Endothelial cell of umbilical vein (primary cell): Measurements from ENCODE around the gene BANF2. TPM values are rescaled to one million over a fixed set of nuclear protein-coding genes. Genes with fewer than 3 reads are reported as not detected.

Experiments
- BruUV-seq: library from RNA; stranded (reverse); fragments of 400-500 nt; replicated peaks from 2 replicates; lab custom pipeline; 2021; lab: Mats Ljungman, UMichigan
- CTCF ChIA-PET: fragments of 300-600, 350-600 bp; sonication (Branson Sonifier 250); formaldehyde crosslinking; loops from one replicate; lab custom pipeline; 2021; ENCODE audit warnings: antibody characterized with exemption, inconsistent platforms; lab: Charles Lee
- POLR2A ChIA-PET: fragments of 300-600, 350-600 bp; sonication (Branson Sonifier 250); formaldehyde crosslinking; loops from one replicate; lab custom pipeline; 2021; ENCODE audit warnings: antibody characterized with exemption, inconsistent platforms; lab: Charles Lee
- DNase-seq: peaks from one replicate; pipeline ENCODE4 v3.0.0-alpha.2; 2011; ENCODE audit warnings: low read depth, low spot score
- FAIRE-seq: peaks from 2 replicates; lab custom pipeline; 2011; peaks lifted over from hg19 to GRCh38; lab: Jason Lieb, UNC
- H2AFZ ChIP-seq: 2 replicates; pipeline ENCODE4 v1.6.0; 2012; ENCODE audit warnings: low read depth, low read length, control low read depth, inconsistent platforms
- H3K27ac ChIP-seq: 2 replicates; pipeline ENCODE4 v1.5.1; 2011; ENCODE audit warnings: low read depth, mild to moderate bottlenecking, control low read depth, low read length, moderate library complexity; ENCODE audit not compliant: insufficient read depth
- H3K27me3 ChIP-seq, 2 experiments: 2 replicates each; pipeline versions ENCODE4 v1.6.0 to v1.6.1; 2011; ENCODE audit warnings: low read length in 2 of 2, mixed read lengths in 1 of 2; ENCODE audit not compliant: control insufficient read depth in 2 of 2, insufficient read depth in 2 of 2
- H3K36me3 ChIP-seq, 2 experiments: 2 replicates in 1 of 2; 3 replicates in 1 of 2; pipeline ENCODE4 v1.5.1; 2011; ENCODE audit warnings: low read length in 2 of 2, mild to moderate bottlenecking in 1 of 2, moderate library complexity in 1 of 2; ENCODE audit not compliant: control insufficient read depth in 2 of 2, insufficient read depth in 2 of 2; ENCODE audit errors: extremely low read depth in 1 of 2
- H3K4me1 ChIP-seq: 3 replicates; pipeline ENCODE4 v1.5.1; 2011; ENCODE audit warnings: mild to moderate bottlenecking, low read length; ENCODE audit not compliant: control insufficient read depth, insufficient read depth; ENCODE audit errors: extremely low read depth
- H3K4me2 ChIP-seq: 2 replicates; pipeline ENCODE4 v1.6.1; 2011; ENCODE audit warnings: low read length, control low read depth, mixed read lengths; ENCODE audit not compliant: insufficient read depth
- H3K4me3 ChIP-seq, 3 experiments: fragments of 200-600 bp in 1 of 3; sonication (generic), shearing (Covaris generic) in 1 of 3; replicated peaks in 1 of 3; 2 replicates each; pipeline ENCODE4 v1.5.1; 2011 to 2016; ENCODE audit warnings: control low read depth in 3 of 3, low read length in 3 of 3, mild to moderate bottlenecking in 2 of 3, inconsistent platforms in 1 of 3, low read depth in 1 of 3, moderate library complexity in 1 of 3; ENCODE audit not compliant: insufficient read depth in 1 of 3
- H3K79me2 ChIP-seq: 2 replicates; pipeline ENCODE4 v1.6.0; 2012; ENCODE audit warnings: low read length, inconsistent platforms; ENCODE audit not compliant: control insufficient read depth, insufficient read depth
- H3K9ac ChIP-seq: replicated peaks from 2 replicates; pipeline ENCODE3; 2011; ENCODE audit warnings: low read length, control low read depth; ENCODE audit not compliant: insufficient read depth; ENCODE audit errors: extremely low read depth
- H3K9me1 ChIP-seq: replicated peaks from 3 replicates; pipeline ENCODE4 v1.6.0; 2011; ENCODE audit warnings: mild to moderate bottlenecking, low read length; ENCODE audit not compliant: control insufficient read depth, insufficient read depth; ENCODE audit errors: extremely low read depth
- H3K9me3 ChIP-seq: replicated peaks from 2 replicates; pipeline ENCODE4 v1.5.1; 2012; ENCODE audit warnings: low read length, inconsistent platforms; ENCODE audit not compliant: control insufficient read depth, insufficient read depth
- H4K20me1 ChIP-seq: replicated peaks from 2 replicates; pipeline ENCODE3; 2011; ENCODE audit warnings: mild to moderate bottlenecking, low read length; ENCODE audit not compliant: control insufficient read depth, insufficient read depth; ENCODE audit errors: extremely low read depth
- EZH2 ChIP-seq: IDR thresholded peaks from 2 replicates; pipeline ENCODE4 v1.6.1; 2012; ENCODE audit warnings: borderline replicate concordance, low read depth, mild to moderate bottlenecking, moderate library complexity, low read length, inconsistent platforms; ENCODE audit not compliant: severe bottlenecking
- FOS ChIP-seq: IDR thresholded peaks from 2 replicates; pipeline ENCODE4 v1.6.1; 2011; ENCODE audit warnings: mild to moderate bottlenecking, low read length, moderate library complexity, borderline replicate concordance; ENCODE audit not compliant: insufficient read depth
- GATA2 ChIP-seq: IDR thresholded peaks from 2 replicates; pipeline ENCODE4 v1.7.0; 2011; ENCODE audit warnings: low read depth, mild to moderate bottlenecking, moderate library complexity, mixed read lengths, low read length; ENCODE audit not compliant: insufficient read length, insufficient read depth
- JUN ChIP-seq: IDR thresholded peaks from 2 replicates; pipeline ENCODE4 v1.6.1; 2011; ENCODE audit warnings: borderline replicate concordance, low read depth; ENCODE audit not compliant: insufficient read length, insufficient read depth
- MYC ChIP-seq: IDR thresholded peaks from one replicate; pipeline ENCODE4 v1.6.1; 2011; ENCODE audit warnings: mild to moderate bottlenecking, low read depth, low read length
- POLR2A ChIP-seq: IDR thresholded peaks from 2 replicates; pipeline ENCODE4 v1.6.1; 2012; ENCODE audit warnings: low read depth, mild to moderate bottlenecking, control low read depth, low read length
- POLR2AphosphoS5 ChIP-seq: IDR thresholded peaks from 2 replicates; pipeline ENCODE4 v1.6.1; 2012; ENCODE audit warnings: low read depth, mild to moderate bottlenecking, control low read depth, low read length, moderate library complexity; ENCODE audit not compliant: insufficient read depth
- dilution Hi-C: fragments of 300-500 bp; cut with MboI; formaldehyde crosslinking; loops from one replicate; pipeline ENCODE4 v1.15.0; 2019; ENCODE audit warnings: low sequenced_read_pairs; ENCODE audit not compliant: extremely low pct_ligation_motif_present
- intact Hi-C: fragments of 100-400 bp; cut with micrococcal nuclease; formaldehyde crosslinking; loops from one replicate; pipeline ENCODE4 v1.10.0; 2022
- polyA plus RNA-seq, 4 experiments: library from polyadenylated mRNA; depleted of rRNA in 3 of 4; stranded (reverse) in 3 of 4; unstranded in 1 of 4; fragments of >200 nt; gene quantifications; 2 replicates each; pipeline versions ENCODE4 v1.2.1 to v1.2.3, GENCODE V29; 2011 to 2012; ENCODE audit warnings: missing spikeins in 1 of 4
- total RNA-seq: library from RNA; stranded (reverse); gene quantifications from 2 replicates; pipeline ENCODE4 v1.2.3, GENCODE V29; 2021
- TF ChIP-seq, protein P1 (sequence below): IDR thresholded peaks from 2 replicates; pipeline ENCODE4 v1.6.1; 2011; ENCODE audit not compliant: insufficient read depth, insufficient read length
- TF ChIP-seq, protein P2 (sequence below), 2 donors: IDR thresholded peaks; 1 replicate in 1 of 2; 2 replicates in 1 of 2; pipeline ENCODE4 v1.5.1; 2011; ENCODE audit warnings: low read length in 2 of 2, mild to moderate bottlenecking in 2 of 2, moderate library complexity in 2 of 2, control low read depth in 1 of 2, inconsistent platforms in 1 of 2, low read depth in 1 of 2; ENCODE audit not compliant: insufficient read depth in 1 of 2; ENCODE audit errors: extremely low read depth in 1 of 2

BANF2 gene
- total and polyA plus RNA-seq, 2 donors (not counting 3 experiments of a cell fraction or from before 2014, with no cell fraction given): not detected

DNA sequence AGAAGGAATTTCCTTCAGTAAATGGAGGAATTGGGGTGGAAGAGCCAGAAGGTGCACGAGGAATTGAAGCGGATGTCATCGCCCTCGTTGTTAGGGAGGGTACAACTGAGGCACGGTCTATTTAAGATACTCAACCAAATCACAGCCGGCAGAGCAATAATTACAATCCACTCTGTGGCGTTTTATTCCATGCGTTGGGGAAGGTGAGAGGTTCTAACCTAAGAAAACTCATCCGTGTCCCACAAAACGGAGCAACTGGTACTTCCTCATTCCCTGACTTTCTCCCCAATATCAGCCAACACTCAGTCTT lies 16.9 kb upstream of the BANF2 start:
- Histone ChIP-seq H3K27ac (peak overlapping the region; percentile 6), H3K4me1 (peaks cover 13% of the 10 kb centered on the region), H3K9ac (peak overlapping the region; percentile 10), H3K27me3 (peaks cover 25 to 33% of the 10 kb centered on the region in 2 experiments), H4K20me1 (peaks cover 5% of the 10 kb centered on the region), H3K9me1 (no peaks in the 10 kb centered on the region), H3K9me3 (no peaks in the 10 kb centered on the region), H3K4me3 (peak overlapping the region; percentile 15 to 48 (median 42)), H3K36me3 (no peaks in the 10 kb centered on the region), H2AFZ (peak overlapping the region; percentile 41), H3K4me2 (peak overlapping the region; percentile 33), H3K79me2 (peaks cover 31% of the 10 kb centered on the region)
- dilution Hi-C loops (no loop called here), intact Hi-C loops (loop anchor here (1.0 to 5.0 kb wide), 10 partner anchors 28 to 604 kb away; partner anchors contain the start of genes BFSP1, DSTN and ZNF133)
- DNase-seq (no peak), FAIRE-seq (no peak)
- ChIA-PET CTCF (interaction anchor here (0.9 to 6.2 kb wide), 43 partner anchors 9 to 316 kb away, joined by 3 to 110 read pairs (median 4); partner anchors contain the start of genes BANF2 and DSTN), POLR2A (interaction anchor here (0.6 to 2.9 kb wide), 16 partner anchors 8 to 284 kb away, joined by 3 to 20 read pairs (median 4); no protein-coding TSS in a partner anchor)
- TSS peak; percentile 63 for BruUV-seq
- no peak for TF ChIP-seq MYC
- TF ChIP-seq, protein P1, sequence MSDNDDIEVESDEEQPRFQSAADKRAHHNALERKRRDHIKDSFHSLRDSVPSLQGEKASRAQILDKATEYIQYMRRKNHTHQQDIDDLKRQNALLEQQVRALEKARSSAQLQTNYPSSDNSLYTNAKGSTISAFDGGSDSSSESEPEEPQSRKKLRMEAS: no peak
- no peak for TF ChIP-seq JUN
- TF ChIP-seq GATA2: no peak
- no peak for TF ChIP-seq POLR2A
- TF ChIP-seq FOS: no peak
- TF ChIP-seq, protein P2, sequence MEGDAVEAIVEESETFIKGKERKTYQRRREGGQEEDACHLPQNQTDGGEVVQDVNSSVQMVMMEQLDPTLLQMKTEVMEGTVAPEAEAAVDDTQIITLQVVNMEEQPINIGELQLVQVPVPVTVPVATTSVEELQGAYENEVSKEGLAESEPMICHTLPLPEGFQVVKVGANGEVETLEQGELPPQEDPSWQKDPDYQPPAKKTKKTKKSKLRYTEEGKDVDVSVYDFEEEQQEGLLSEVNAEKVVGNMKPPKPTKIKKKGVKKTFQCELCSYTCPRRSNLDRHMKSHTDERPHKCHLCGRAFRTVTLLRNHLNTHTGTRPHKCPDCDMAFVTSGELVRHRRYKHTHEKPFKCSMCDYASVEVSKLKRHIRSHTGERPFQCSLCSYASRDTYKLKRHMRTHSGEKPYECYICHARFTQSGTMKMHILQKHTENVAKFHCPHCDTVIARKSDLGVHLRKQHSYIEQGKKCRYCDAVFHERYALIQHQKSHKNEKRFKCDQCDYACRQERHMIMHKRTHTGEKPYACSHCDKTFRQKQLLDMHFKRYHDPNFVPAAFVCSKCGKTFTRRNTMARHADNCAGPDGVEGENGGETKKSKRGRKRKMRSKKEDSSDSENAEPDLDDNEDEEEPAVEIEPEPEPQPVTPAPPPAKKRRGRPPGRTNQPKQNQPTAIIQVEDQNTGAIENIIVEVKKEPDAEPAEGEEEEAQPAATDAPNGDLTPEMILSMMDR (IDR thresholded peaks at IDR 0.05; ENCODE audit: extremely low read depth in 1 of 2, insufficient read depth in 1 of 2, low read depth in 1 of 2, low read length in 2 of 2): no peak
- no peak for TF ChIP-seq EZH2
- no peak for TF ChIP-seq POLR2AphosphoS5
